ENCODE measurements around the gene YES1.

Gene YES1

GRCh38 chr18:725646-726045 is 86.4 kb downstream of the YES1 start:
- Histone ChIP-seq H3K4me1 (ENCODE audit: low read length) (peaks cover 21% of the 10 kb centered on the region), H3K27ac (ENCODE audit: low read length) (no peak overlapping the region), H3K9me3 (ENCODE audit: insufficient read depth, low read length) (no peaks in the 10 kb centered on the region), H4K20me1 (ENCODE audit: insufficient read depth, low read length) (no peaks in the 10 kb centered on the region), H2AFZ (ENCODE audit: low read depth, low read length) (no peak overlapping the region), H3K9ac (ENCODE audit: low read length) (no peak overlapping the region), H3K27me3 (ENCODE audit: low read depth, low read length) (no peaks in the 10 kb centered on the region), H3K4me3 (ENCODE audit: low read length) (no peak overlapping the region), H3K4me2 (ENCODE audit: low read length) (no peak overlapping the region), H3K36me3 (replicated peaks; ENCODE audit: low read depth, low read length) (no peaks in the 10 kb centered on the region), H3K79me2 (ENCODE audit: low read length) (no peaks in the 10 kb centered on the region)
- TF ChIP-seq EZH2phosphoT487 (IDR thresholded peaks at IDR 0.05; ENCODE audit: low read depth), result no peak
- no peak for TF ChIP-seq CTCF (IDR thresholded peaks at IDR 0.05; ENCODE audit: low read depth, low read length)

- H3K27ac ChIP-seq (ENCODE audit: low read length), result no peak overlapping the region
- H3K4me3 ChIP-seq (ENCODE audit: low read length), result no peak overlapping the region
- no peaks in the 10 kb centered on the region for H4K20me1 ChIP-seq (ENCODE audit: insufficient read depth, low read length)
- no peaks in the 10 kb centered on the region for H3K27me3 ChIP-seq (ENCODE audit: low read depth, low read length)
- H2AFZ ChIP-seq (ENCODE audit: low read depth, low read length), result no peak overlapping the region
- no peaks in the 10 kb centered on the region for H3K79me2 ChIP-seq (ENCODE audit: low read length)
- no peak overlapping the region for H3K9ac ChIP-seq (ENCODE audit: low read length)
- peak overlapping the region; percentile 13; the same call in 1 of the 2 replicates for H3K4me2 ChIP-seq (ENCODE audit: low read length)
- TF ChIP-seq CTCF (IDR thresholded peaks at IDR 0.05; ENCODE audit: low read depth, low read length), result no peak
- TF ChIP-seq EZH2phosphoT487 (IDR thresholded peaks at IDR 0.05; ENCODE audit: low read depth), result no peak
- no peaks in the 10 kb centered on the region for H3K36me3 ChIP-seq (replicated peaks; ENCODE audit: low read depth, low read length)
- peaks cover 16% of the 10 kb centered on the region for H3K4me1 ChIP-seq (ENCODE audit: low read length)
- no peaks in the 10 kb centered on the region for H3K9me3 ChIP-seq (ENCODE audit: insufficient read depth, low read length)
These were observed 88.4 kb downstream of the YES1 start for GRCh38 chr18:723541-724080.

GRCh38 chr18:717003-717402 is 95.0 kb downstream of the YES1 start:
- Histone ChIP-seq H3K36me3 (replicated peaks; ENCODE audit: low read depth, low read length) (no peaks in the 10 kb centered on the region), H3K4me2 (ENCODE audit: low read length) (no peak overlapping the region), H3K79me2 (ENCODE audit: low read length) (peaks cover under 1% of the 10 kb centered on the region; the same call in 1 of the 2 replicates), H4K20me1 (ENCODE audit: insufficient read depth, low read length) (no peaks in the 10 kb centered on the region), H3K9ac (ENCODE audit: low read length) (no peak overlapping the region), H3K9me3 (ENCODE audit: insufficient read depth, low read length) (no peaks in the 10 kb centered on the region), H2AFZ (ENCODE audit: low read depth, low read length) (no peak overlapping the region), H3K27ac (ENCODE audit: low read length) (no peak overlapping the region), H3K4me3 (ENCODE audit: low read length) (no peak overlapping the region), H3K27me3 (ENCODE audit: low read depth, low read length) (no peaks in the 10 kb centered on the region), H3K4me1 (ENCODE audit: low read length) (peaks cover 1% of the 10 kb centered on the region)
- TF ChIP-seq EZH2phosphoT487 (IDR thresholded peaks at IDR 0.05; ENCODE audit: low read depth) (no peak), CTCF (IDR thresholded peaks at IDR 0.05; ENCODE audit: low read depth, low read length) (no peak)

GRCh38 chr18:715626-716025 is 96.4 kb downstream of the YES1 start:
- Histone ChIP-seq H3K9me3 (ENCODE audit: insufficient read depth, low read length) (no peaks in the 10 kb centered on the region), H3K9ac (ENCODE audit: low read length) (no peak overlapping the region), H3K27me3 (ENCODE audit: low read depth, low read length) (no peaks in the 10 kb centered on the region), H2AFZ (ENCODE audit: low read depth, low read length) (no peak overlapping the region), H3K79me2 (ENCODE audit: low read length) (peaks cover 14% of the 10 kb centered on the region), H3K27ac (ENCODE audit: low read length) (no peak overlapping the region), H3K4me3 (ENCODE audit: low read length) (no peak overlapping the region), H3K36me3 (replicated peaks; ENCODE audit: low read depth, low read length) (peaks cover 2% of the 10 kb centered on the region), H3K4me2 (ENCODE audit: low read length) (no peak overlapping the region), H4K20me1 (ENCODE audit: insufficient read depth, low read length) (peaks cover 2% of the 10 kb centered on the region; the same call in 1 of the 2 replicates), H3K4me1 (ENCODE audit: low read length) (peaks cover 2% of the 10 kb centered on the region)
- TF ChIP-seq CTCF (IDR thresholded peaks at IDR 0.05; ENCODE audit: low read depth, low read length), result no peak
- no peak for TF ChIP-seq EZH2phosphoT487 (IDR thresholded peaks at IDR 0.05; ENCODE audit: low read depth)

Data from OCI-LY3 (cell line).